ENCODE data around the gene SNX1. TPM values are rescaled to one million over a fixed set of nuclear protein-coding genes. Genes with fewer than 3 reads are reported as not detected.

SNX1 gene
- total and polyA plus RNA-seq, 2 of the 13 experiments (the other 11 are each of a cell fraction or from before 2014, with no cell fraction given): 29.3 to 60.1 TPM

GRCh38 chr15:64121614-64122013, 25.8 kb downstream of the SNX1 start:
- no peaks in the 10 kb centered on the region for H3K27me3 ChIP-seq (ENCODE audit: control insufficient read depth in 1 of 2, insufficient read depth in 2 of 2, low read length in 2 of 2)
- H4K20me1 ChIP-seq (ENCODE audit: insufficient read depth, low read length): no peaks in the 10 kb centered on the region
- ATAC-seq (no peak), DNase-seq (ENCODE audit: low spot score) (no peak), FAIRE-seq (no peak)
- POLR2A ChIA-PET: no interaction called here
- H3K4me2 ChIP-seq (ENCODE audit: low read depth, low read length): no peak overlapping the region
- in situ Hi-C loops (cut with HindIII; ENCODE audit: extremely low pct_ligation_motif_present, low pct_unique_long_range_greater_than_20kb) (no loop called here), intact Hi-C loops (cut with micrococcal nuclease; ENCODE audit: unreplicated experiment) (no loop called here)
- H3K9ac ChIP-seq (ENCODE audit: insufficient read depth, low read depth, low read length): no peak overlapping the region
- CTCF ChIA-PET (ENCODE audit: low intra/inter-chr PET ratio, low total read pairs): no interaction called here
- no peak overlapping the region for H3K4me3 ChIP-seq (replicated peaks in 1 of 3; ENCODE audit: insufficient read depth in 1 of 3, low read depth in 2 of 3, low read length in 3 of 3)
- H3K27ac ChIP-seq (ENCODE audit: extremely low read length, insufficient read depth, low read length): no peak overlapping the region
- TF ChIP-seq ZNF770 (CRISPR knock-in tag; IDR thresholded peaks at IDR 0.05) (no peak), TFDP2 (CRISPR knock-in tag; IDR thresholded peaks at IDR 0.05) (no peak), IRX3 (CRISPR knock-in tag; IDR thresholded peaks at IDR 0.05; ENCODE audit: borderline replicate concordance, low read depth) (no peak)
- H3K4me1 ChIP-seq (ENCODE audit: insufficient read depth, low read length): no peaks in the 10 kb centered on the region
- peaks cover 24 to 83% of the 10 kb centered on the region in 2 experiments for H3K36me3 ChIP-seq (replicated peaks in 1 of 2; ENCODE audit: control insufficient read depth in 1 of 2, insufficient read depth in 2 of 2, low read length in 2 of 2)
- no peak overlapping the region for H2AFZ ChIP-seq (ENCODE audit: low read length)
- 94% methylated on average over 4 of the region's 4 CpGs for WGBS (ENCODE audit: low lambda C conversion rate)
- BruUV-seq (replicated peaks): no TSS peak
- no peaks in the 10 kb centered on the region for H3K9me3 ChIP-seq (ENCODE audit: low read length)
- peaks cover 3% of the 10 kb centered on the region for H3K79me2 ChIP-seq (ENCODE audit: insufficient read depth, low read length)

GRCh38 chr15:64122444-64122843, 26.7 kb downstream of the SNX1 start:
- no peaks in the 10 kb centered on the region for H4K20me1 ChIP-seq (ENCODE audit: insufficient read depth, low read length)
- intact Hi-C loops (cut with micrococcal nuclease; ENCODE audit: unreplicated experiment) (no loop called here), in situ Hi-C loops (cut with HindIII; ENCODE audit: extremely low pct_ligation_motif_present, low pct_unique_long_range_greater_than_20kb) (no loop called here)
- H3K4me1 ChIP-seq (ENCODE audit: insufficient read depth, low read length): no peaks in the 10 kb centered on the region
- H3K4me3 ChIP-seq (replicated peaks in 1 of 3; ENCODE audit: insufficient read depth in 1 of 3, low read depth in 2 of 3, low read length in 3 of 3): no peak overlapping the region
- no peaks in the 10 kb centered on the region for H3K27me3 ChIP-seq (ENCODE audit: control insufficient read depth in 1 of 2, insufficient read depth in 2 of 2, low read length in 2 of 2)
- no peak overlapping the region for H3K4me2 ChIP-seq (ENCODE audit: low read depth, low read length)
- ATAC-seq: no peak
- peaks cover 24 to 86% of the 10 kb centered on the region in 2 experiments for H3K36me3 ChIP-seq (replicated peaks in 1 of 2; ENCODE audit: control insufficient read depth in 1 of 2, insufficient read depth in 2 of 2, low read length in 2 of 2)
- FAIRE-seq: no peak
- no peak for DNase-seq (ENCODE audit: low spot score)
- TSS peak; percentile 19 for BruUV-seq (replicated peaks)
- no peak overlapping the region for H2AFZ ChIP-seq (ENCODE audit: low read length)
- no peak overlapping the region for H3K9ac ChIP-seq (ENCODE audit: insufficient read depth, low read depth, low read length)
- 100% methylated on average over 1 of the region's 1 CpG for WGBS (ENCODE audit: low lambda C conversion rate)
- ChIA-PET CTCF (ENCODE audit: low intra/inter-chr PET ratio, low total read pairs) (no interaction called here), POLR2A (no interaction called here)
- H3K27ac ChIP-seq (ENCODE audit: extremely low read length, insufficient read depth, low read length): no peak overlapping the region
- peaks cover 3% of the 10 kb centered on the region for H3K79me2 ChIP-seq (ENCODE audit: insufficient read depth, low read length)
- no peaks in the 10 kb centered on the region for H3K9me3 ChIP-seq (ENCODE audit: low read length)
- TF ChIP-seq DNMT1 (CRISPR knock-in tag; IDR thresholded peaks at IDR 0.05) (no peak), KDM4B (CRISPR knock-in tag; IDR thresholded peaks at IDR 0.05) (no peak), ZNF597 (CRISPR knock-in tag; IDR thresholded peaks at IDR 0.05) (no peak), JUN (CRISPR knock-in tag; IDR thresholded peaks at IDR 0.05) (no peak), ZSCAN22 (CRISPR knock-in tag; IDR thresholded peaks at IDR 0.05) (no peak), ISL2 (CRISPR knock-in tag; IDR thresholded peaks at IDR 0.05) (no peak), RAD21 (CRISPR knock-in tag; IDR thresholded peaks at IDR 0.05) (no peak), ZSCAN29 (CRISPR knock-in tag; conservative IDR thresholded peaks at IDR 0.05) (no peak)

Data from HepG2 (cell line).